ENCODE data around the gene LRFN2. TPM values are rescaled to one million over a fixed set of nuclear protein-coding genes. Genes with fewer than 3 reads are reported as not detected.

LRFN2 gene
- polyA plus RNA-seq, 1 donor (not counting 4 experiments of a cell fraction or from before 2014, with no cell fraction given), result not detected

DNA sequence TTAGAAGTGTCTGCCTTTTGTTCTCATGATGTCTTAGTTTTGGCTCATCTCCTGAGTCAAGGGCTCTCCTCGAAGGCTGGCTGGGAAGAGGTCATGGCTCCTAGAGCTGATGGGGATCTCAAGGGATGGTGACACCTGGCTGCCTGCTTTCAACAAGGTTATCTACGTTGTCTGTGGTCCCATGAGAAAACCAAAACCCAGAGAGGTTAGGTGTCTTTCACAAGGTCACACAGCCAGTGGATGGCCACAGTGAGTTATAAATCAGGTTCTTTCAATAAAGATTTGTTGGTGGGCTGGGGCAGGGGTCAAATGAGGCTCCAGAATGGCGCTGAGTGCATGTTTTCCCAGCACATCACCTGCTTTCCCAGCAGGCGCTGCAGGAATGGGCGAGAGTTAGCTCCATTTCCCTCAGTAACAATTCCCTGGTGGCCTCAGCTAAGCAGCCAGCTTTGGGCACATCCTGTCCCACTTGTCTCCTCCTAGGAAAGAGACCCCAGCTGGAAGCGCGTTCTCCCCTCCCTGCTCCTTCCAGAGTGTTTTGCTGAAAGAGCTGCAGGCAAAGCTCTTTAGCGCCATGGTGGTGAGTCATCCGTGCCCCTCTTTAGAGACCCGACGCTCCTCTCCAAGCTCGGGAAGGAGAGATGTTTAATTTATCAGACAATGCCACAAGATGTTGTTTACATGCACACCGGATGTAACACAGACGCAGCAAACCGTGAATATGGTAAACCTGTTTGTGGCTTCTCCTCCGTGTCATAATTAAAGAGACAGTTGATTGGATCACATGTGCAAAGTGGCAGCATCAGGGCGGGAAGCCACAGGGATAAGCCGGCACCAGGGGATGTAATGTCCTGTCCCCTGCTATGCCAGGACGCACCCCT lies 109.7 kb downstream of the LRFN2 start:
- no peak for TF ChIP-seq EZH2 (IDR thresholded peaks at IDR 0.05; ENCODE audit: low read length)
- TF ChIP-seq, protein P1, sequence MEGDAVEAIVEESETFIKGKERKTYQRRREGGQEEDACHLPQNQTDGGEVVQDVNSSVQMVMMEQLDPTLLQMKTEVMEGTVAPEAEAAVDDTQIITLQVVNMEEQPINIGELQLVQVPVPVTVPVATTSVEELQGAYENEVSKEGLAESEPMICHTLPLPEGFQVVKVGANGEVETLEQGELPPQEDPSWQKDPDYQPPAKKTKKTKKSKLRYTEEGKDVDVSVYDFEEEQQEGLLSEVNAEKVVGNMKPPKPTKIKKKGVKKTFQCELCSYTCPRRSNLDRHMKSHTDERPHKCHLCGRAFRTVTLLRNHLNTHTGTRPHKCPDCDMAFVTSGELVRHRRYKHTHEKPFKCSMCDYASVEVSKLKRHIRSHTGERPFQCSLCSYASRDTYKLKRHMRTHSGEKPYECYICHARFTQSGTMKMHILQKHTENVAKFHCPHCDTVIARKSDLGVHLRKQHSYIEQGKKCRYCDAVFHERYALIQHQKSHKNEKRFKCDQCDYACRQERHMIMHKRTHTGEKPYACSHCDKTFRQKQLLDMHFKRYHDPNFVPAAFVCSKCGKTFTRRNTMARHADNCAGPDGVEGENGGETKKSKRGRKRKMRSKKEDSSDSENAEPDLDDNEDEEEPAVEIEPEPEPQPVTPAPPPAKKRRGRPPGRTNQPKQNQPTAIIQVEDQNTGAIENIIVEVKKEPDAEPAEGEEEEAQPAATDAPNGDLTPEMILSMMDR (optimal IDR thresholded peaks at IDR 0.05 in 1 of 3, IDR thresholded peaks at IDR 0.05 in 1 of 3, conservative IDR thresholded peaks at IDR 0.05 in 1 of 3; ENCODE audit: extremely low read depth in 1 of 3, insufficient read depth in 2 of 3, low read length in 3 of 3), result no peak
- no peak overlapping the region for H3K4me3 ChIP-seq (ENCODE audit: control insufficient read depth in 2 of 3, extremely low read depth in 1 of 3, insufficient read depth in 2 of 3, low read depth in 1 of 3, low read length in 3 of 3)
- DNase-seq (ENCODE audit: low read depth, low spot score) (no peak), FAIRE-seq (no peak)
- H3K36me3 ChIP-seq (ENCODE audit: control insufficient read depth in 2 of 2, extremely low read depth in 1 of 2, insufficient read depth in 2 of 2, low read length in 2 of 2), result no peaks in the 10 kb centered on the region
- H3K9me3 ChIP-seq (ENCODE audit: control insufficient read depth, low read depth, low read length), result no peaks in the 10 kb centered on the region
- no peak overlapping the region for H3K9ac ChIP-seq (ENCODE audit: control insufficient read depth, extremely low read depth, insufficient read depth, low read length)
- H4K20me1 ChIP-seq (ENCODE audit: control insufficient read depth, extremely low read depth, insufficient read depth, low read length), result no peaks in the 10 kb centered on the region
- H3K9me1 ChIP-seq (ENCODE audit: control insufficient read depth, extremely low read depth, insufficient read depth, low read length), result no peaks in the 10 kb centered on the region
- dilution Hi-C loops (cut with MboI; ENCODE audit: extremely low pct_ligation_motif_present, low sequenced_read_pairs), result no loop called here
- H3K27me3 ChIP-seq (ENCODE audit: control insufficient read depth, extremely low read depth, insufficient read depth, low read length), result peaks cover under 1% of the 10 kb centered on the region
- H3K4me2 ChIP-seq (ENCODE audit: control insufficient read depth, extremely low read depth, insufficient read depth, low read depth, low read length), result no peak overlapping the region
- no peak overlapping the region for H3K27ac ChIP-seq (ENCODE audit: control insufficient read depth, insufficient read depth, low read length)
- no peak overlapping the region for H2AFZ ChIP-seq (ENCODE audit: control insufficient read depth, low read length)
- H3K79me2 ChIP-seq (ENCODE audit: control insufficient read depth, insufficient read depth, low read length), result no peaks in the 10 kb centered on the region
- H3K4me1 ChIP-seq (ENCODE audit: control insufficient read depth, extremely low read depth, insufficient read depth, low read length), result no peaks in the 10 kb centered on the region

DNA sequence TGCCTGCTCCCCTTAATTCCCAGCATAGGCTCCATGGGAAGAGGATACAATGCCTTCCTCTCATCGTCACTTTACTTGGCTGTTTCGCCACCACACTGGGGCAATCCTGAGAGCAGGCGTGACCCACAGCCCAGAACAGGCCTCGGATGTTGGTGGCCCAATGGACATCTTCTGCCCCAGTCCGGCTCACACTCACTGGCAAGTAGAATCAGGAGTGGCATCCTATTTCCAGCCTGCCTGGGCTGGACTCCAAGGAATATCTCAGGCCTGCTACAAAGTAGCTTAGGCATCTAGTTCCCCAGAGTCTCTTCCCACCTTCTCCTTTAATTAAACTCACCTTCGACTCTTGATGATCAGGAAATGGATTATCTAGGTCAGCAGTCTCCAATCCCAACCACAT lies 110.5 kb downstream of the LRFN2 start:
- Histone ChIP-seq H3K79me2 (ENCODE audit: control insufficient read depth, insufficient read depth, low read length) (no peaks in the 10 kb centered on the region), H3K4me2 (ENCODE audit: control insufficient read depth, extremely low read depth, insufficient read depth, low read depth, low read length) (no peak overlapping the region), H3K9me1 (ENCODE audit: control insufficient read depth, extremely low read depth, insufficient read depth, low read length) (no peaks in the 10 kb centered on the region), H3K27ac (ENCODE audit: control insufficient read depth, insufficient read depth, low read length) (no peak overlapping the region), H3K36me3 (ENCODE audit: control insufficient read depth in 2 of 2, extremely low read depth in 1 of 2, insufficient read depth in 2 of 2, low read length in 2 of 2) (no peaks in the 10 kb centered on the region), H3K9me3 (ENCODE audit: control insufficient read depth, low read depth, low read length) (no peaks in the 10 kb centered on the region), H3K9ac (ENCODE audit: control insufficient read depth, extremely low read depth, insufficient read depth, low read length) (no peak overlapping the region), H3K4me3 (ENCODE audit: control insufficient read depth in 2 of 3, extremely low read depth in 1 of 3, insufficient read depth in 2 of 3, low read depth in 1 of 3, low read length in 3 of 3) (no peak overlapping the region), H3K4me1 (ENCODE audit: control insufficient read depth, extremely low read depth, insufficient read depth, low read length) (no peaks in the 10 kb centered on the region), H3K27me3 (ENCODE audit: control insufficient read depth, extremely low read depth, insufficient read depth, low read length) (peaks cover 7% of the 10 kb centered on the region), H4K20me1 (ENCODE audit: control insufficient read depth, extremely low read depth, insufficient read depth, low read length) (no peaks in the 10 kb centered on the region), H2AFZ (ENCODE audit: control insufficient read depth, low read length) (no peak overlapping the region)
- TF ChIP-seq, protein P1 (optimal IDR thresholded peaks at IDR 0.05 in 1 of 3, IDR thresholded peaks at IDR 0.05 in 1 of 3, conservative IDR thresholded peaks at IDR 0.05 in 1 of 3; ENCODE audit: extremely low read depth in 1 of 3, insufficient read depth in 2 of 3, low read length in 3 of 3), result no peak
- TF ChIP-seq EZH2 (IDR thresholded peaks at IDR 0.05; ENCODE audit: low read length), result no peak
- FAIRE-seq, result no peak
- no peak for DNase-seq (ENCODE audit: low read depth, low spot score)
- dilution Hi-C loops (cut with MboI; ENCODE audit: extremely low pct_ligation_motif_present, low sequenced_read_pairs), result no loop called here
